C4-2B (cell line): Measurements from ENCODE around the gene MNAT1.

ENCODE experiments used
- CTCF ChIP-seq: fragments of 450-650 bp; conservative IDR thresholded peaks from 2 replicates; pipeline ENCODE4 v1.5.1; 2017; ENCODE audit warnings: mild to moderate bottlenecking
- ZFX ChIP-seq: fragments of 450-650 bp; IDR thresholded peaks from 2 replicates; pipeline ENCODE4 v1.6.1; 2017

- TF ChIP-seq CTCF (no peak), ZFX (no peak)
Observed at GRCh38 chr14:60819575-60819974, 85.0 kb downstream of the MNAT1 start.
